Panc1 (cell line): ENCODE data around the gene MTFMT. TPM values are rescaled to one million over a fixed set of nuclear protein-coding genes. Genes with fewer than 3 reads are reported as not detected.

Experiments
- ATAC-seq: fragments of 200-7000 bp; cut with Tn5 transposase; 2 replicates; pipeline ENCODE4 v1.9.1; 2020; ENCODE audit warnings: mild to moderate bottlenecking, moderate library complexity
- BruUV-seq: library from RNA; stranded (reverse); fragments of 400-500 nt; replicated peaks from 2 replicates; lab custom pipeline; 2021; lab: Mats Ljungman, UMichigan
- CTCF ChIA-PET: fragments of 300-600 bp; sonication (Branson Sonifier 250); formaldehyde crosslinking; loops from one replicate; lab custom pipeline; 2022; ENCODE audit warnings: antibody characterized with exemption; lab: Charles Lee
- POLR2A ChIA-PET: fragments of 300-600 bp; sonication (Branson Sonifier 250); formaldehyde crosslinking; loops from one replicate; lab custom pipeline; 2022; ENCODE audit warnings: antibody characterized with exemption; lab: Charles Lee
- DNase-seq: peaks from one replicate; pipeline ENCODE4 v3.0.0-alpha.2; 2010; ENCODE audit warnings: low read depth, low spot score
- H3K27ac ChIP-seq: 2 replicates; pipeline ENCODE4 v1.5.1; 2011; ENCODE audit warnings: mild to moderate bottlenecking, low read length, inconsistent platforms
- H3K27me3 ChIP-seq: fragments of 200-500 bp; sonication (Bioruptor generic); 2 replicates; pipeline ENCODE4 v1.6.0; 2014; ENCODE audit warnings: low read length, inconsistent platforms; ENCODE audit not compliant: control insufficient read depth, insufficient read depth
- H3K36me3 ChIP-seq: fragments of 200-500 bp; sonication (Bioruptor generic); 2 replicates; pipeline ENCODE4 v1.5.1; 2014; ENCODE audit warnings: inconsistent platforms, mild to moderate bottlenecking, low read length, moderate library complexity; ENCODE audit not compliant: control insufficient read depth, insufficient read depth
- H3K4me1 ChIP-seq: 2 replicates; pipeline ENCODE4 v1.5.1; 2011; ENCODE audit warnings: inconsistent platforms, mild to moderate bottlenecking, low read length, moderate library complexity; ENCODE audit not compliant: control insufficient read depth, insufficient read depth
- H3K4me3 ChIP-seq, 2 experiments: 2 replicates each; pipeline ENCODE4 v1.5.1; 2011 to 2012; ENCODE audit warnings: low read depth in 2 of 2, low read length in 2 of 2, mild to moderate bottlenecking in 2 of 2, inconsistent platforms in 1 of 2, moderate library complexity in 1 of 2
- H3K9me3 ChIP-seq: fragments of 200-500 bp; sonication (Bioruptor generic); 2 replicates; pipeline ENCODE4 v1.5.1; 2014; ENCODE audit warnings: low read depth, mild to moderate bottlenecking, inconsistent platforms, low read length, moderate library complexity; ENCODE audit not compliant: control insufficient read depth, insufficient read depth
- POLR2AphosphoS5 ChIP-seq: IDR thresholded peaks from 2 replicates; pipeline ENCODE4 v1.6.1; 2012; ENCODE audit warnings: mild to moderate bottlenecking, low read depth, low read length, moderate library complexity
- SIN3A ChIP-seq: IDR thresholded peaks from 2 replicates; pipeline ENCODE4 v1.6.1; 2012; ENCODE audit warnings: low read depth, mild to moderate bottlenecking, low read length, moderate library complexity, borderline replicate concordance; ENCODE audit not compliant: insufficient read depth
- TCF7L2 ChIP-seq: IDR thresholded peaks from 2 replicates; pipeline ENCODE4 v1.6.1; 2011; ENCODE audit warnings: mild to moderate bottlenecking, low read depth, low read length, inconsistent platforms
- in situ Hi-C: cut with HindIII; loops from 2 replicates; pipeline ENCODE4 v1.10.0; 2016; ENCODE audit warnings: low sequenced_read_pairs, low pct_unique_long_range_greater_than_20kb
- intact Hi-C: fragments of 100-400 bp; cut with micrococcal nuclease; formaldehyde crosslinking; loops from one replicate; pipeline ENCODE4 v1.10.0; 2022; ENCODE audit not compliant: unreplicated experiment
- total RNA-seq: library from RNA; stranded (reverse); gene quantifications from one replicate; pipeline ENCODE4 v1.2.1, GENCODE V29; 2021; ENCODE audit not compliant: unreplicated experiment
- TF ChIP-seq, protein P1 (sequence below), 2 experiments: IDR thresholded peaks; 2 replicates each; pipeline ENCODE4 v1.6.1; 2011 to 2012; ENCODE audit warnings: low read depth in 2 of 2, control low read depth in 1 of 2, low read length in 1 of 2, mild to moderate bottlenecking in 1 of 2, moderate library complexity in 1 of 2; ENCODE audit not compliant: insufficient read depth in 1 of 2
- TF ChIP-seq, protein P2 (sequence below): fragments of 450-650 bp; IDR thresholded peaks from 2 replicates; pipeline ENCODE4 v1.5.1; 2017; ENCODE audit warnings: mild to moderate bottlenecking

Gene MTFMT
- total RNA-seq, 1 experiment from 2014 or later: 19.4 TPM

DNA sequence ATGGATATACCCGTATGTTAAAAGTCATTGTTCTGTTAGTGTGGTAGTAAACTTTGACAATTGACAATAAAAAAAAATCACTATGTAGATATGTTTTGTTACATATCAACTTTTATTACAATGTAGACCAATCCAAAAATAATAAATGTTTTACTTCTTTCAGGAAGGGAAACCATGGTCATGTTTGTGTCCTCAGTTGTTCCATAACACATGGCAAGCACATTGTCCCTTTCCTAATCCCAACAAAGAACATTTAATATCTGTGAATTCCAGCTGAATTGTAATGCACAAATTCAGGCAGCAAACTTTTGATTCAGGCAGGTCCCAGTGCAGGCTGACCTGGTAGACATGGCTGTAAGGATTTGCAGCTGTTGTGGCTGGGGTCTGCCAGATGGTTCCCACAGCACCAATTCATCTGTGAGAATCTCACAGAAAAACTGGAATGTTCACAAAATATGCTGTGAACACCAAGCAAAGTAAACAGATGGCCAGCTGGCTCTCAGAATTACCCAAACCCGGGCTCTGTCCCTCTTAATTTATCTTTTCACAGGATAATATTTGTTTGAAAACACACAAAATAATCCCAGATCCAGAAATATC lies 37.8 kb downstream of the MTFMT start:
- H3K36me3 ChIP-seq: no peaks in the 10 kb centered on the region
- intact Hi-C loops: no loop called here
- H3K9me3 ChIP-seq: no peaks in the 10 kb centered on the region
- CTCF ChIA-PET: no interaction called here
- H3K27me3 ChIP-seq: no peaks in the 10 kb centered on the region
- peaks cover 16% of the 10 kb centered on the region for H3K4me1 ChIP-seq
- POLR2A ChIA-PET: interaction anchor here (0.6 kb wide), 1 partner anchor 28 kb away, joined by 5 read pairs; no protein-coding TSS in a partner anchor
- ATAC-seq (no peak), DNase-seq (no peak)
- H3K27ac ChIP-seq: no peak overlapping the region
- H3K4me3 ChIP-seq: no peak overlapping the region
- no peak for TF ChIP-seq SIN3A
- TF ChIP-seq TCF7L2: no peak
- TF ChIP-seq, protein P1, sequence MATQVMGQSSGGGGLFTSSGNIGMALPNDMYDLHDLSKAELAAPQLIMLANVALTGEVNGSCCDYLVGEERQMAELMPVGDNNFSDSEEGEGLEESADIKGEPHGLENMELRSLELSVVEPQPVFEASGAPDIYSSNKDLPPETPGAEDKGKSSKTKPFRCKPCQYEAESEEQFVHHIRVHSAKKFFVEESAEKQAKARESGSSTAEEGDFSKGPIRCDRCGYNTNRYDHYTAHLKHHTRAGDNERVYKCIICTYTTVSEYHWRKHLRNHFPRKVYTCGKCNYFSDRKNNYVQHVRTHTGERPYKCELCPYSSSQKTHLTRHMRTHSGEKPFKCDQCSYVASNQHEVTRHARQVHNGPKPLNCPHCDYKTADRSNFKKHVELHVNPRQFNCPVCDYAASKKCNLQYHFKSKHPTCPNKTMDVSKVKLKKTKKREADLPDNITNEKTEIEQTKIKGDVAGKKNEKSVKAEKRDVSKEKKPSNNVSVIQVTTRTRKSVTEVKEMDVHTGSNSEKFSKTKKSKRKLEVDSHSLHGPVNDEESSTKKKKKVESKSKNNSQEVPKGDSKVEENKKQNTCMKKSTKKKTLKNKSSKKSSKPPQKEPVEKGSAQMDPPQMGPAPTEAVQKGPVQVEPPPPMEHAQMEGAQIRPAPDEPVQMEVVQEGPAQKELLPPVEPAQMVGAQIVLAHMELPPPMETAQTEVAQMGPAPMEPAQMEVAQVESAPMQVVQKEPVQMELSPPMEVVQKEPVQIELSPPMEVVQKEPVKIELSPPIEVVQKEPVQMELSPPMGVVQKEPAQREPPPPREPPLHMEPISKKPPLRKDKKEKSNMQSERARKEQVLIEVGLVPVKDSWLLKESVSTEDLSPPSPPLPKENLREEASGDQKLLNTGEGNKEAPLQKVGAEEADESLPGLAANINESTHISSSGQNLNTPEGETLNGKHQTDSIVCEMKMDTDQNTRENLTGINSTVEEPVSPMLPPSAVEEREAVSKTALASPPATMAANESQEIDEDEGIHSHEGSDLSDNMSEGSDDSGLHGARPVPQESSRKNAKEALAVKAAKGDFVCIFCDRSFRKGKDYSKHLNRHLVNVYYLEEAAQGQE (IDR thresholded peaks at IDR 0.05; ENCODE audit: insufficient read depth in 1 of 2, low read depth in 2 of 2, low read length in 1 of 2): no peak
- TF ChIP-seq POLR2AphosphoS5: no peak
- TF ChIP-seq, protein P2, sequence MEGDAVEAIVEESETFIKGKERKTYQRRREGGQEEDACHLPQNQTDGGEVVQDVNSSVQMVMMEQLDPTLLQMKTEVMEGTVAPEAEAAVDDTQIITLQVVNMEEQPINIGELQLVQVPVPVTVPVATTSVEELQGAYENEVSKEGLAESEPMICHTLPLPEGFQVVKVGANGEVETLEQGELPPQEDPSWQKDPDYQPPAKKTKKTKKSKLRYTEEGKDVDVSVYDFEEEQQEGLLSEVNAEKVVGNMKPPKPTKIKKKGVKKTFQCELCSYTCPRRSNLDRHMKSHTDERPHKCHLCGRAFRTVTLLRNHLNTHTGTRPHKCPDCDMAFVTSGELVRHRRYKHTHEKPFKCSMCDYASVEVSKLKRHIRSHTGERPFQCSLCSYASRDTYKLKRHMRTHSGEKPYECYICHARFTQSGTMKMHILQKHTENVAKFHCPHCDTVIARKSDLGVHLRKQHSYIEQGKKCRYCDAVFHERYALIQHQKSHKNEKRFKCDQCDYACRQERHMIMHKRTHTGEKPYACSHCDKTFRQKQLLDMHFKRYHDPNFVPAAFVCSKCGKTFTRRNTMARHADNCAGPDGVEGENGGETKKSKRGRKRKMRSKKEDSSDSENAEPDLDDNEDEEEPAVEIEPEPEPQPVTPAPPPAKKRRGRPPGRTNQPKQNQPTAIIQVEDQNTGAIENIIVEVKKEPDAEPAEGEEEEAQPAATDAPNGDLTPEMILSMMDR: no peak
- in situ Hi-C loops: no loop called here
- BruUV-seq: no TSS peak

DNA sequence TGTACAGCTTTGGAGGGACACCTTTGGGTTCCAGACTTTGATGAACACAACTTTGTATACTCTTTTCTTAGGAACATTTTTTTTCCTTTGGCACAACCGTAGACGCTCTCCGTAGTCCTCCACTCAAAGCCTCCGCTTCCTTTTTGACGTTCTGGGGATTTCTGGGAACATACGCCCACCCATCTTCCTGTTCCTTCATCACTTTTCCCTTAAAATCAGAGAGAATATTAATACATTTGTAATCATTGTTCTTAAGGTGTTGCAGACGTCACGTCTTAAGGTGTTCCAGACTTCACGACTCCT lies 39.3 kb downstream of the MTFMT start:
- Histone ChIP-seq H3K4me3 (peak overlapping the region; percentile 85 to 87), H3K36me3 (no peaks in the 10 kb centered on the region), H3K27ac (peak overlapping the region; percentile 81), H3K4me1 (peaks cover 24% of the 10 kb centered on the region), H3K27me3 (no peaks in the 10 kb centered on the region), H3K9me3 (no peaks in the 10 kb centered on the region)
- intact Hi-C loops (no loop called here), in situ Hi-C loops (no loop called here)
- DNase-seq (no peak), ATAC-seq (peak; percentile 15; the same call in 1 of the 2 replicates)
- ChIA-PET POLR2A (no interaction called here), CTCF (no interaction called here)
- no peak for TF ChIP-seq SIN3A
- BruUV-seq: TSS peak; percentile 96

DNA sequence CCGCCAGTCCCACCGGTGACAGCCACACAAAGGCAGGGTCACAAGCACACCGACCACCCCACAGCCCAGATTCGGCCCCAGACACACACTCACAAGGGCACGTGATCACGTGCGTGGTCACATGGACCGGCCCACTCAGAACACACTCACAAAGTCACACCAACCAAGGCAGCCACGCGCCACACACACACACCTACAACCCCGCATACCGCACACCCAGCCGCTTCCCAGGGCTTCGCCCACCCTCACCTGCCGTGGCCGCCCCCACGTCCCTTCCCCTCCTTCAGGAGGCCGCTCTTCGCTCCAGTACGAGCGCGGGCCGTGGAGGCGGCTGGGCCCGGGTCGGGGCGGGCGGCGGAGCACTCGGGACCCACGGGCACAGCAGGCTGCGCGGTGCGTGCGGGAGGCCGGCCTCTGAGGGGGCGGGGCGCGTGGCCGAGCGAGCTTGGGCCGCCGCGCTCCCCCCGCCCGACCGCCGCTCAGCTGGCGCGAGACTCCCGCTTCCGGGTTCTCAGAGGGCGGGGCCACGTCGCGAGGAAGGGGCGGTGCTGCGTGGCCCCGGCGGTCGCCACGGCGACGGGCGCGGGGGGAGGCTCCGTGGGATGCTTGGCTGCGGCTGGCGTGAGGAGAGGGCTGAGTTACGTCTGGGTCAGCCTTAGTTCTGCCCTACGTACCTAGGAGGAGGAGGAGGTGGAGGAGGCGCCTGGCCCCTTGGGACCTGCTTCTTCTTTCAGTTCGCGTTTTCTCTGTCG lies 39.8 kb downstream of the MTFMT start, which contains the start of gene SPG21:
Gene SPG21 (minus strand): TSS at position 499 of the 752 bp plus-strand sequence. CDS start 6,345 bp downstream, outside the sequence.
- DNase-seq (peak; percentile 50), ATAC-seq (peak; percentile 99)
- TF ChIP-seq SIN3A (peak; percentile 83; the same call in 1 of the 2 replicates), TCF7L2 (no peak), POLR2AphosphoS5 (peak; percentile 71)
- TF ChIP-seq, protein P2: no peak
- TF ChIP-seq, protein P1 (IDR thresholded peaks at IDR 0.05; ENCODE audit: insufficient read depth in 1 of 2, low read depth in 2 of 2, low read length in 1 of 2): no peak
- Histone ChIP-seq H3K9me3 (no peaks in the 10 kb centered on the region), H3K4me3 (peak within 1 kb of the TSS; percentile 85 to 87), H3K4me1 (peaks cover 24% of the 10 kb centered on the region), H3K27me3 (no peaks in the 10 kb centered on the region), H3K36me3 (no peaks in the 10 kb centered on the region), H3K27ac (peak within 1 kb of the TSS; percentile 81)
- in situ Hi-C loops (no loop called here), intact Hi-C loops (no loop called here)
- CTCF ChIA-PET: no interaction called here
- POLR2A ChIA-PET: no interaction called here
- BruUV-seq: no TSS peak
